ENCODE results near the gene RASL12. TPM values are rescaled to one million over a fixed set of nuclear protein-coding genes. Genes with fewer than 3 reads are reported as not detected.
"Not testable (repeated sequence)": the region's sequence is repeated elsewhere in the genome, so short reads cannot be mapped to it uniquely, and the experiment has no call there.

The RASL12 gene
- total RNA-seq, 1 donor from 2014 or later = 15.1 TPM

DNA sequence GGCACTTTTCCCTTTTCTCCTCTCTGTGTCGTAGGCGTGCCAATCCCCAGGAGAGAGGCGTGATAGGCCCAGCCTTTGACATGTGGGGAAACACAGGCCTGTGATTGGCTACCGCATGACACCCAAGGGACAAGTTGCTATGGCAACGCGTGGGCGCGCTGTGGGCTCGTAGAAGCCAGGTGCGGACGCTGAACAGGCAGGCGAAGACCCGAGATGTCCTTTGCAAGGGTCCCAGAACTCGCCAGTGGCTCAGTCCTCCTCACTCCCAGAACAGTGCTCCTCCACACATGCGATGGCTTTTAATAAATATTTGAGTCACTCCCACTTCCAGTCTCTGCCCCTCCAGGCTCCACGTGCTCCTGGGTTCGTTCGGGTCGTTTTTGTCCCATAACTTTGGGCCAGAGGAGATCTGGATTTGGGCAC, 18.4 kb downstream of the RASL12 start:
- peak overlapping the region in 1 of 3 donors; percentile 5 for H3K9ac ChIP-seq (ENCODE audit: low read depth in 1 of 3, low read length in 3 of 3)
- no peaks in the 10 kb centered on the region for H3K27me3 ChIP-seq (ENCODE audit: control insufficient read depth in 3 of 3, insufficient read depth in 3 of 3, low read length in 3 of 3)
- peaks cover 16 to 18% (median 16%) of the 10 kb centered on the region in 3 donors for H3K4me1 ChIP-seq (ENCODE audit: control insufficient read depth in 3 of 3, insufficient read depth in 3 of 3, low read length in 3 of 3)
- H3K9me3 ChIP-seq (ENCODE audit: control insufficient read depth in 3 of 3, low read length in 3 of 3) = no peaks in the 10 kb centered on the region
- H3K4me3 ChIP-seq (ENCODE audit: low read length in 3 of 3) = peak overlapping the region; percentile 61 to 73 (median 67)
- H3K36me3 ChIP-seq (ENCODE audit: control insufficient read depth in 3 of 3, insufficient read depth in 3 of 3, low read length in 3 of 3) = peaks cover 0 to 7% (median 0%) of the 10 kb centered on the region in 3 donors
- no peak overlapping the region for H3K27ac ChIP-seq (ENCODE audit: low read depth, low read length)

DNA sequence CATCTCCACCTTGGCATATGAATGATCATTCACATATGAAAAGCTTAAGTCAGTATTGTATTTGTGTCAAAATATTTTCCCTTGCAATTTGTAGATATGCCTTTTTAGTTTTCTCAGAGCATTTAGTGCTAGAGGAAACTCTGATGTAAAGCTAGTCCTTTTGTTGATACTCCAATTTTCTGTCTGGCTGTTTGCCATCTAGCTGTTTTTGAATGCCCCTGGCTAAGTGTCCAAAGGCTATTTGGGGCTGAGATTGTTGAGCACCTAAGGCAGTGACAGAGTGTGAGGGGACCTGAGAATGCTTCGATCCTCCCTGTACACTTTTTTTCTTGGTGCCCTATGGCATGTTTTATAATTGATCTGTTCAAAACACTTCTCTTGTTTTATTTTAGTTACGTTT, 19.6 kb downstream of the RASL12 start:
- Histone ChIP-seq H3K36me3 (ENCODE audit: control insufficient read depth in 3 of 3, insufficient read depth in 3 of 3, low read length in 3 of 3) (peaks cover 0 to 2% (median 0%) of the 10 kb centered on the region in 3 donors), H3K27me3 (ENCODE audit: control insufficient read depth in 3 of 3, insufficient read depth in 3 of 3, low read length in 3 of 3) (no peaks in the 10 kb centered on the region), H3K9ac (ENCODE audit: low read depth in 1 of 3, low read length in 3 of 3) (no peak overlapping the region), H3K4me1 (ENCODE audit: control insufficient read depth in 3 of 3, insufficient read depth in 3 of 3, low read length in 3 of 3) (peaks cover 18% of the 10 kb centered on the region in 3 donors), H3K27ac (ENCODE audit: low read depth, low read length) (no peak overlapping the region), H3K4me3 (ENCODE audit: low read length in 3 of 3) (no peak overlapping the region), H3K9me3 (ENCODE audit: control insufficient read depth in 3 of 3, low read length in 3 of 3) (no peaks in the 10 kb centered on the region)

DNA sequence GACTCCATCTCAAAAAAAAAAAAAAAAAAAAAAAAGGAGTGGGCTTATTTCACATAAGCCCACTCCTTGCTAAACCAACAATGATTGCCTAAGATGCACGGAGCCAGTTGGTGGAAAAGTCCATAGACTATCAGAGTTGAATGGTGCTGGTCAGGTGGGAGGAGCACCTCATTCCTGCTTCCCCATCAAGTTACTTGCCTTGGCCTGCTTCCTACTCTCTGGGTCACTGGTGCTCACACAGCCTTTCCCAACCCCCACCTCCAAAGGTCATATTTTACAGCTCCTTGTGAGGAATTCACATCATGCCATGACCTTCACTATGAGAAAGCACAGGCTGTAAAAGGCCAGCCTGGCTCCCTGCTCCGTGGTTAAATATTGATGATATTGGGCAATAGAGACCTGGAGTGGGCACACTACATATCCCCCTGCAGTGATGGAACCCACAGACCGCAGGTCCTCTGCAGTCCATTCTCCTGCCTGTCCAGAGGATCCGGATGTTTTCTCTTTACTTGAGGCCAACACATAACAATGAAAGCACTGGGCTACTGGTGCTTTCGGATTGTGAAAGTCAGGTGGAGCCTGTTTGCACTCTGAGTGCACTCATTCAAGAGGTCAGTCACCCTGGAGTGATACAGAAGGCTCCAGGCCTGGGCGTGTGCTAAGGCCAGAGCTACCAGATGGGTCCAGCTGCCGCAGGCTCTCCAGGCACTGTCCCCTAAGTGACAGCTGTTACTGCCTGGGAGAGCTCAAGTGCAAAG, 22.9 kb downstream of the RASL12 start, which contains the start of gene SLC51B:
TSS of gene SLC51B (plus strand) at position 664 of the 758 bp plus-strand sequence. CDS start 4,618 bp downstream, outside the sequence.
- Histone ChIP-seq H3K9ac (ENCODE audit: low read depth in 1 of 3, low read length in 3 of 3) (no peak within 1 kb of the TSS), H3K27ac (ENCODE audit: low read depth, low read length) (peak within 1 kb of the TSS; percentile 11)

DNA sequence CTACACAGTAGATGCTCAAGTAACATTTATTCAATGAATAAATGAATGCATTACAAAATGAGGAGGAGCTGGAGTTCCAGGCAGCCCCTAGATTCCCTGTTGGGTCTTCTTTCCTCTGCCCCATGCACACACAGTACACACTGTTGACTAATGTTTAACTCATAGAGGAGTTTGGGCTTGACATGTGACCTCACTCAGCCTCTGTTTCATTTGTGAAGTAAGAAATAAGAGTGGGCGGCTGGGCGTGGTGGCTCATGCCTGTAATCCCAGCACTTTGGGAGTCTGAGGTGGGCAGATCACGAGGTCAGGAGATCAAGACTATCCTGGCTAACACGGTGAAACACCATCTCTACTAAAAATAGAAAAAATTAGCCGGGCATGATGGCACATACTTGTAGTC, 23.6 kb downstream of the RASL12 start:
- not testable (repeated sequence) for H3K27ac ChIP-seq (ENCODE audit: low read depth, low read length); H3K4me3 ChIP-seq (ENCODE audit: low read length in 3 of 3); H3K27me3 ChIP-seq (ENCODE audit: control insufficient read depth in 3 of 3, insufficient read depth in 3 of 3, low read length in 3 of 3)

More for the DNA sequence above, 22.9 kb downstream of the RASL12 start, which contains the start of gene SLC51B:
- Histone ChIP-seq H3K4me1 (ENCODE audit: control insufficient read depth in 3 of 3, insufficient read depth in 3 of 3, low read length in 3 of 3) (peaks cover 19 to 24% (median 22%) of the 10 kb centered on the region in 3 donors), H3K9me3 (ENCODE audit: control insufficient read depth in 3 of 3, low read length in 3 of 3) (no peaks in the 10 kb centered on the region), H3K36me3 (ENCODE audit: control insufficient read depth in 3 of 3, insufficient read depth in 3 of 3, low read length in 3 of 3) (no peaks in the 10 kb centered on the region), H3K27me3 (ENCODE audit: control insufficient read depth in 3 of 3, insufficient read depth in 3 of 3, low read length in 3 of 3) (no peaks in the 10 kb centered on the region), H3K4me3 (ENCODE audit: low read length in 3 of 3) (no peak within 1 kb of the TSS)

DNA sequence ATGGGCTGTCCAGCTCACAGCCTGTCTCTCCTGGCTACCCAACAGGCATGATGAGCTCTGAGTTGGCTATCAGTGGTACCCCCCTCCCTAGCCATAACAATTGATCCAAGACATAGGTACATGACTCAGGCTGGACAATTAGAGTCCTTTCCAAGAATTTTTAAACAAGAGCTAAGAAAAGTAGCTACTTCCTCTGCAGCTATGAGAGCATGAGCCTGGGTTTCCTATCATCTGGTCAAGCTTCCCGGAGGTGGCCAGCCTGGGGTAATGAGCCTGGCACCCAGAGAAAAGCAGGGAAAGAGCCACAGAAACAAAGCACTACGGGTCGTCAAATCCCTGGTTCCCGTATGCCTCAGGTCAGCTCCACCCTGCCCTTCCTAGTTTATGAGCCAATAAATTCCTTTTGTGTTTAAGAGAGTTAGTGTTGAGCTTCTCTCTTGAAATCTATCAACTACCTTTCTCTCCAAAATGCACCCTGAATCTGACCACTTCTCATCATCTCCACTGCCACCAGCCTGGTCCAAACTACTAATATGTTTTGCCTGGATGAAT, 24.9 kb downstream of the RASL12 start:
- Histone ChIP-seq H3K27me3 (ENCODE audit: control insufficient read depth in 3 of 3, insufficient read depth in 3 of 3, low read length in 3 of 3) (peaks cover 0 to 2% (median 0%) of the 10 kb centered on the region in 3 donors), H3K36me3 (ENCODE audit: control insufficient read depth in 3 of 3, insufficient read depth in 3 of 3, low read length in 3 of 3) (no peaks in the 10 kb centered on the region), H3K27ac (ENCODE audit: low read depth, low read length) (peak overlapping the region; percentile 40), H3K4me1 (ENCODE audit: control insufficient read depth in 3 of 3, insufficient read depth in 3 of 3, low read length in 3 of 3) (peaks cover 9 to 18% (median 16%) of the 10 kb centered on the region in 3 donors), H3K9ac (ENCODE audit: low read depth in 1 of 3, low read length in 3 of 3) (no peak overlapping the region), H3K4me3 (ENCODE audit: low read length in 3 of 3) (no peak overlapping the region), H3K9me3 (ENCODE audit: control insufficient read depth in 3 of 3, low read length in 3 of 3) (no peaks in the 10 kb centered on the region)

More for the DNA sequence above, 23.6 kb downstream of the RASL12 start:
- H3K9me3 ChIP-seq (ENCODE audit: control insufficient read depth in 3 of 3, low read length in 3 of 3); H3K36me3 ChIP-seq (ENCODE audit: control insufficient read depth in 3 of 3, insufficient read depth in 3 of 3, low read length in 3 of 3); H3K9ac ChIP-seq (ENCODE audit: low read depth in 1 of 3, low read length in 3 of 3): not testable (repeated sequence)
- peaks cover 12 to 18% (median 16%) of the 10 kb centered on the region in 3 donors for H3K4me1 ChIP-seq (ENCODE audit: control insufficient read depth in 3 of 3, insufficient read depth in 3 of 3, low read length in 3 of 3)

DNA sequence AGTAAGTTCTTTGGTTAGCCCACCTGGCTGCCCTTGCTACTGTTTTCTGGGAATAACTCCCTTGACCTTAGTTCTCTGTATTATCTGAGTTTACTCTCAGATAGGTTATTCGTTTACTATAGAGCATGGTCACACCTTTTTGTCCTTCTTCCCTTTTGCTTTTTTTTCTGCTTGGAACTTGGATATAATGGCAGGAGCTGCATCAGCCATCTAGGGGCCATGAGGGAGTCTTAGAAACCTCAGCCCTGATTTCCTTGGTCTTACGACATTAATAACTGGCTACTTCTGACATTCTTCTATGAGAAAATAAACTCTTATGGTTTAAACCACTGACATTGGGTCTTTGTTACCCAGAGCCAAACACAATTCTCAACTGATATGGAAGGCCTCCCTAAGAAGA, 26.0 kb downstream of the RASL12 start:
- Histone ChIP-seq H3K4me3 (ENCODE audit: low read length in 3 of 3) (no peak overlapping the region), H3K4me1 (ENCODE audit: control insufficient read depth in 3 of 3, insufficient read depth in 3 of 3, low read length in 3 of 3) (peaks cover 9 to 18% (median 16%) of the 10 kb centered on the region in 3 donors), H3K27me3 (ENCODE audit: control insufficient read depth in 3 of 3, insufficient read depth in 3 of 3, low read length in 3 of 3) (peaks cover 0 to 2% (median 0%) of the 10 kb centered on the region in 3 donors), H3K36me3 (ENCODE audit: control insufficient read depth in 3 of 3, insufficient read depth in 3 of 3, low read length in 3 of 3) (no peaks in the 10 kb centered on the region), H3K9ac (ENCODE audit: low read depth in 1 of 3, low read length in 3 of 3) (no peak overlapping the region), H3K9me3 (ENCODE audit: control insufficient read depth in 3 of 3, low read length in 3 of 3) (no peaks in the 10 kb centered on the region), H3K27ac (ENCODE audit: low read depth, low read length) (no peak overlapping the region)

DNA sequence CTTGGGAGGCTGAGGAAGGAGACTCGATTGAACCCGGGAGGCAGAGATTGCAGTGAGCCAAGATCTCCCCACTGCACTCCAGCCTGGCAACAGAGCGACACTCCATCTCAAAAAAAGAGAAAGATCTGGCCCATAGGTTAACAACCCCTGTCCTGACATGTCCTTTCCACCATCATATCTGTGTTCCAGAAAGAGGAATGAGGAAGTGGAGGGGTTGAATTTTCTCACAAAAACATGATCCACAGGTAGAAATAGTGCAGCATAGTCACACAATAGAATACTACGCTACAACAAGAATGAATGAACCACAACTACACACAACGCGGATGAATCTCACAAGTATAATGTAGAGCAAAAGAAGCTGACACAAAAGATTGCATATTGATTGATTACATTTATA, 27.3 kb downstream of the RASL12 start:
- H3K4me1 ChIP-seq (ENCODE audit: control insufficient read depth in 3 of 3, insufficient read depth in 3 of 3, low read length in 3 of 3) = peaks cover 9 to 17% (median 15%) of the 10 kb centered on the region in 3 donors
- H3K9ac ChIP-seq (ENCODE audit: low read depth in 1 of 3, low read length in 3 of 3) = no peak overlapping the region
- peaks cover 0 to 2% (median 0%) of the 10 kb centered on the region in 3 donors for H3K27me3 ChIP-seq (ENCODE audit: control insufficient read depth in 3 of 3, insufficient read depth in 3 of 3, low read length in 3 of 3)
- no peaks in the 10 kb centered on the region for H3K36me3 ChIP-seq (ENCODE audit: control insufficient read depth in 3 of 3, insufficient read depth in 3 of 3, low read length in 3 of 3)
- no peaks in the 10 kb centered on the region for H3K9me3 ChIP-seq (ENCODE audit: control insufficient read depth in 3 of 3, low read length in 3 of 3)
- H3K4me3 ChIP-seq (ENCODE audit: low read length in 3 of 3) = no peak overlapping the region
- no peak overlapping the region for H3K27ac ChIP-seq (ENCODE audit: low read depth, low read length)

DNA sequence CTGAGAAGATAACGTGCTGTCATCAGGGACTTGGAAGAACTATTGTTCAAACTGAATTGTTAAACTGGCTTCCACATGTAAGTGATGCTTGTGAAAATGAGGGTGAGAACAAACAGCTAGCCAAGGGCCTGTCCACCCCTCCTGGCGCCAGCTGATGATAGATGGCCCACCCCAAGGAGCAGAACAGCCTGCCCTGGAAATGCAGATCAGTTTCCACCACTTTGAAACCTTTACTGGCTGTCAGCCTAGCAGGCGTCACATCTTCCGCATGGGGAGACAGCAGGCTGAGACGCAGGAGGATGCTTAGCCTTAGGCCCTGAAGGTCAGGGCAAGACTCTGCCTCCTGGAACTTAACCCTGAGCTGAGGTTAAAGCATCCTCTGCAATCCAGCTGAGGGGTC, 29.0 kb downstream of the RASL12 start:
- peaks cover 4 to 9% (median 6%) of the 10 kb centered on the region in 3 donors for H3K4me1 ChIP-seq (ENCODE audit: control insufficient read depth in 3 of 3, insufficient read depth in 3 of 3, low read length in 3 of 3)
- H3K36me3 ChIP-seq (ENCODE audit: control insufficient read depth in 3 of 3, insufficient read depth in 3 of 3, low read length in 3 of 3) = no peaks in the 10 kb centered on the region
- H3K27me3 ChIP-seq (ENCODE audit: control insufficient read depth in 3 of 3, insufficient read depth in 3 of 3, low read length in 3 of 3) = peaks cover 0 to 2% (median 0%) of the 10 kb centered on the region in 3 donors
- no peak overlapping the region for H3K9ac ChIP-seq (ENCODE audit: low read depth in 1 of 3, low read length in 3 of 3)
- H3K9me3 ChIP-seq (ENCODE audit: control insufficient read depth in 3 of 3, low read length in 3 of 3) = no peaks in the 10 kb centered on the region
- no peak overlapping the region for H3K27ac ChIP-seq (ENCODE audit: low read depth, low read length)
- no peak overlapping the region for H3K4me3 ChIP-seq (ENCODE audit: low read length in 3 of 3)

DNA sequence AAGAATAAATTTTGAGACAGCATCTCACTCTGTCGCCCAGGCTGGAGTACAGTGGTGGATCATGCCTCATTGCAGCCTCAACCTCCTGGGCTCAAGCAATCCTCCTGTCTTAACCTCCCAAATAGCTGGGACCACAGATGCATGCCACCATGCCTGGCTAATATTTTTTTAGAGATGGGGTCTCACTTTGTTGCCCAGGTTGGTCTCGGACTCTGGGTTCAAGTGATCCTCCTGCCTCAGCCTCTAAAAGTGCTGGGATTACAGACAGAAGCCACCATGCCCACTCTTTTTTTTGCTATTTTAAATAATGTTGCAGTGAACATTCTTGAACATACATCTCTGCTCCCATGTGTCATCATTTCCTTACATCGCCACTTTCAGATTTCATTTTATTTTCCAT, 29.4 kb downstream of the RASL12 start:
- H3K4me1 ChIP-seq (ENCODE audit: control insufficient read depth in 3 of 3, insufficient read depth in 3 of 3, low read length in 3 of 3) = peaks cover 5 to 13% (median 8%) of the 10 kb centered on the region in 3 donors
- H3K27me3 ChIP-seq (ENCODE audit: control insufficient read depth in 3 of 3, insufficient read depth in 3 of 3, low read length in 3 of 3) = peaks cover 0 to 2% (median 0%) of the 10 kb centered on the region in 3 donors
- H3K9ac ChIP-seq (ENCODE audit: low read depth in 1 of 3, low read length in 3 of 3) = no peak overlapping the region
- no peaks in the 10 kb centered on the region for H3K36me3 ChIP-seq (ENCODE audit: control insufficient read depth in 3 of 3, insufficient read depth in 3 of 3, low read length in 3 of 3)
- H3K9me3 ChIP-seq (ENCODE audit: control insufficient read depth in 3 of 3, low read length in 3 of 3) = no peaks in the 10 kb centered on the region
- H3K27ac ChIP-seq (ENCODE audit: low read depth, low read length) = no peak overlapping the region
- no peak overlapping the region for H3K4me3 ChIP-seq (ENCODE audit: low read length in 3 of 3)

DNA sequence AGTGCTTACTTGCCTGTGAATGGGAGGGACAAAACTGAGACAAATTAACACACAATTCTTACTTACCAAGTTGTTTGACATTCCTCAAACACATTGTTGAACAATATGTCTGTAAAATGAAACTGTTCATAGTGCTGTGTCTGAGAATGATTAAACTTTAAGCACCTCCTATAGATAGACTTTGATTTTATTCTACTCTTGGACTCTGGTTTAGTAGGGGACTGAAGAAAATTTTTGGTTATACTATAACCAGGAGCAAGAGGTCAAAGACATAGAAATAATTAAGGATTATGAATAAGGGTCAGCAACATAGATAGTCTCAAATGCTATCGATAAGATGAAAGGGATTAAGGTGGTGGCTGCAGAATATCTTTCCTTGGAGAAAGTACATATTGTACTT, 30.5 kb downstream of the RASL12 start:
- Histone ChIP-seq H3K27me3 (ENCODE audit: control insufficient read depth in 3 of 3, insufficient read depth in 3 of 3, low read length in 3 of 3) (peaks cover 0 to 2% (median 0%) of the 10 kb centered on the region in 3 donors), H3K27ac (ENCODE audit: low read depth, low read length) (no peak overlapping the region), H3K9ac (ENCODE audit: low read depth in 1 of 3, low read length in 3 of 3) (no peak overlapping the region), H3K9me3 (ENCODE audit: control insufficient read depth in 3 of 3, low read length in 3 of 3) (no peaks in the 10 kb centered on the region), H3K4me1 (ENCODE audit: control insufficient read depth in 3 of 3, insufficient read depth in 3 of 3, low read length in 3 of 3) (peaks cover 2 to 6% (median 5%) of the 10 kb centered on the region in 3 donors), H3K4me3 (ENCODE audit: low read length in 3 of 3) (no peak overlapping the region), H3K36me3 (ENCODE audit: control insufficient read depth in 3 of 3, insufficient read depth in 3 of 3, low read length in 3 of 3) (no peaks in the 10 kb centered on the region)
